ENCODE data around the gene OR51B5. TPM values are rescaled to one million over a fixed set of nuclear protein-coding genes. Genes with fewer than 3 reads are reported as not detected.

The OR51B5 gene, protein sequence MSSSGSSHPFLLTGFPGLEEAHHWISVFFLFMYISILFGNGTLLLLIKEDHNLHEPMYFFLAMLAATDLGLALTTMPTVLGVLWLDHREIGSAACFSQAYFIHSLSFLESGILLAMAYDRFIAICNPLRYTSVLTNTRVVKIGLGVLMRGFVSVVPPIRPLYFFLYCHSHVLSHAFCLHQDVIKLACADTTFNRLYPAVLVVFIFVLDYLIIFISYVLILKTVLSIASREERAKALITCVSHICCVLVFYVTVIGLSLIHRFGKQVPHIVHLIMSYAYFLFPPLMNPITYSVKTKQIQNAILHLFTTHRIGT
- total RNA-seq (ENCODE audit: low replicate concordance): not detected in 2 replicates
- long read RNA-seq: 0 reads

- no peak within 1 kb of the TSS for H3K4me3 Mint-ChIP-seq
- TF ChIP-seq CTCF (conservative IDR thresholded peaks at IDR 0.05): no peak
- no peak within 1 kb of the TSS for H3K27ac Mint-ChIP-seq
- H3K36me3 Mint-ChIP-seq: no peaks in the 10 kb centered on the region
- H3K4me1 Mint-ChIP-seq (ENCODE audit: unreplicated experiment): no peaks in the 10 kb centered on the region
- H3K27me3 Mint-ChIP-seq: peaks cover 15% of the 10 kb centered on the region
- no peaks in the 10 kb centered on the region for H3K9me3 Mint-ChIP-seq
- DNase-seq (ENCODE audit: extremely low spot score, unreplicated experiment): no peak
Measured at GRCh38 chr11:5343474-5344335, at the start of gene OR51B5. Gene OR51B5 (minus strand): TSS chr11:5343524. CDS start chr11:5343524, 0 bp downstream.

DNA sequence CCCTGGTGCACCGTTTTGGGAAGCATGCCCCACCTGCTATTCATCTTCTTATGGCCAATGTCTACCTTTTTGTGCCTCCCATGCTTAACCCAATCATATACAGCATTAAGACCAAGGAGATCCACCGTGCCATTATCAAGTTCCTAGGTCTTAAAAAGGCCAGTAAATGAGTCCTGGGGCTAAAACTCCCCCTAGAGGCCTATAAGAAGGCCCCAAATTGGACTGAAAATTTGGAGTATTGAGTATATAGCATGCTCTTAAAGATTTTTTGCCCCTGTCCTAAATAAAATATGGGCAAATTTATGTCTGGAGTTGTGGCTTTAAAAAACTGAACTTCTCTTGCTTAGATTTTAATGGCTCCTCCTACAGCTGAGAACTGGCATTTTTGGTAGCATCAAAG lies 46.9 kb upstream of the OR51B5 start:
- DNase-seq (ENCODE audit: extremely low spot score, unreplicated experiment): no peak
- no peak for TF ChIP-seq CTCF (conservative IDR thresholded peaks at IDR 0.05)
- Mint-ChIP-seq H3K27me3 (no peaks in the 10 kb centered on the region), H3K4me3 (no peak overlapping the region), H3K9me3 (no peaks in the 10 kb centered on the region), H3K36me3 (no peaks in the 10 kb centered on the region), H3K4me1 (ENCODE audit: unreplicated experiment) (no peaks in the 10 kb centered on the region), H3K27ac (no peak overlapping the region)

GRCh38 chr11:5384335-5384734 lies 41.0 kb upstream of the OR51B5 start:
- no peaks in the 10 kb centered on the region for H3K9me3 Mint-ChIP-seq
- DNase-seq (ENCODE audit: extremely low spot score, unreplicated experiment): no peak
- H3K4me3 Mint-ChIP-seq: no peak overlapping the region
- no peaks in the 10 kb centered on the region for H3K4me1 Mint-ChIP-seq (ENCODE audit: unreplicated experiment)
- no peak for TF ChIP-seq CTCF (conservative IDR thresholded peaks at IDR 0.05)
- no peaks in the 10 kb centered on the region for H3K27me3 Mint-ChIP-seq
- H3K36me3 Mint-ChIP-seq: no peaks in the 10 kb centered on the region
- H3K27ac Mint-ChIP-seq: no peak overlapping the region

DNA sequence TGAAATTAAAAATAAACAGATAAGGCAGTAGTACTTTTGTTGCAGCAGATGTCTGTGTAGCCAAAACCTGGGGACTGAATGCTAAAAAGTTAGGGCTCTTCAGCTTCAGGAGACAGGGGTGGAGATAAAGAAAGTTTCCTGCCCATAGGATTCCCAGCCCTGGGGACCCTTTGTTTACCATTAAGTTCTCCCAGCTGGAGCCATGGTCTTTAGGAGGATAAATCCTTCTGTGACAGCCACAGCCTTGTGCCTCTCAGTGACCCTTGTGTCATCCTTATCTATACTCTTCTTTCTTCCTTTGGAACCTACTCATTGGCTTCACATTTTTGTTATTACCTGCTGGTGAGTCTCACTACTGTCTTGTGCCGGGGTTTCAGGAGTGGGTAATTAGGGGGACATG lies 40.3 kb upstream of the OR51B5 start, which contains the start of gene OR51M1:
OR51M1 (plus strand) TSS at position 237 of the 400 bp plus-strand sequence. CDS start 5,587 bp downstream, outside the sequence.
- Mint-ChIP-seq H3K27me3 (no peaks in the 10 kb centered on the region), H3K9me3 (no peaks in the 10 kb centered on the region)

More for the DNA sequence above, 40.3 kb upstream of the OR51B5 start, which contains the start of gene OR51M1:
- Mint-ChIP-seq H3K27ac (no peak within 1 kb of the TSS), H3K4me1 (ENCODE audit: unreplicated experiment) (no peaks in the 10 kb centered on the region), H3K36me3 (no peaks in the 10 kb centered on the region), H3K4me3 (no peak within 1 kb of the TSS)
- no peak for TF ChIP-seq CTCF (conservative IDR thresholded peaks at IDR 0.05)
- DNase-seq (ENCODE audit: extremely low spot score, unreplicated experiment): no peak

Data from type B pancreatic cell (in vitro differentiated cells).